ENCODE data around the gene SAP30L. TPM values are rescaled to one million over a fixed set of nuclear protein-coding genes. Genes with fewer than 3 reads are reported as not detected.

Gene SAP30L
- total and polyA plus RNA-seq, 8 donors: 31.1 to 55.7 (median 44.2) TPM

DNA sequence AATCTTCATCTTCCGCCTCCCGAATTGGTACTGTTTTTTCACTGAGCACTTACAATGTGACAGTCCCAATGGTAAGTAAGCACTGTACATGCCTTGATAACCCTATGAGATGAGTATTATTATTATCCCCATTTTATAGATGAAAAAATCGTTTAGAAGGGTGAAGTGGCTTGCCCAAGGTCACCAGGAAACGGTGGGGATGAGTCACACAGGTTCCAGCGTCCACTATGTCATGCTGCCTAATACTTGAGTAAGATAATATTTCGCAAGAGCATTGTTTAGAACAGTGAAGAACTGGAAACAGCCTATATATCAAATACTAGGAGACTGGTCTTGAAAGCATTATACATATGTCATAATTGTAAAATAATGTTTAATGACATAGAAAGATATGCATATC is 19.4 kb downstream of the SAP30L start:
- intact Hi-C loops (cut with DNase I): loop anchor here in 1 of 2 donors (5.0 kb wide), 1 partner anchor 142 kb away; no protein-coding TSS in a partner anchor

DNA sequence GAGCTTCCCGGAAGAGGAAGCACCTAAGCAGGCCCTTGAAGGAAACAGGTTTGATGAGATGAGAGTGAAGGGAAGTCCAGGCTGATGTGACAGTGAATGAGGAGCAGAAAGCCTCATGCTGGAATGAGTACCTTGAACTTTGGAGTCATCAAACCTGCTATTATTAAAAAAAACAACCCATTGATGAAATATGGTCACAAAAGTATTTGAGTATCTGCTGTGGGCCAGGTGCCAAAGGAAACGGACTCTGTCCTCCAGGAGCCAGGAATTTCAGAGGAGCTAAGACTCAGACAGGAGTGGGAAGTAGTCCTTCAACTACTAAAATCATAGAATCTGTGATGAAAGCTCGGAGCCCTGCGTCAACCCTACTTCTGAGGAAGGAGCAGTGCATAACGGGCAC is 20.4 kb downstream of the SAP30L start:
- peaks cover 0 to 12% of the 10 kb centered on the region in 2 donors for H3K4me1 ChIP-seq
- no peak for ATAC-seq
- TF ChIP-seq, protein P1, sequence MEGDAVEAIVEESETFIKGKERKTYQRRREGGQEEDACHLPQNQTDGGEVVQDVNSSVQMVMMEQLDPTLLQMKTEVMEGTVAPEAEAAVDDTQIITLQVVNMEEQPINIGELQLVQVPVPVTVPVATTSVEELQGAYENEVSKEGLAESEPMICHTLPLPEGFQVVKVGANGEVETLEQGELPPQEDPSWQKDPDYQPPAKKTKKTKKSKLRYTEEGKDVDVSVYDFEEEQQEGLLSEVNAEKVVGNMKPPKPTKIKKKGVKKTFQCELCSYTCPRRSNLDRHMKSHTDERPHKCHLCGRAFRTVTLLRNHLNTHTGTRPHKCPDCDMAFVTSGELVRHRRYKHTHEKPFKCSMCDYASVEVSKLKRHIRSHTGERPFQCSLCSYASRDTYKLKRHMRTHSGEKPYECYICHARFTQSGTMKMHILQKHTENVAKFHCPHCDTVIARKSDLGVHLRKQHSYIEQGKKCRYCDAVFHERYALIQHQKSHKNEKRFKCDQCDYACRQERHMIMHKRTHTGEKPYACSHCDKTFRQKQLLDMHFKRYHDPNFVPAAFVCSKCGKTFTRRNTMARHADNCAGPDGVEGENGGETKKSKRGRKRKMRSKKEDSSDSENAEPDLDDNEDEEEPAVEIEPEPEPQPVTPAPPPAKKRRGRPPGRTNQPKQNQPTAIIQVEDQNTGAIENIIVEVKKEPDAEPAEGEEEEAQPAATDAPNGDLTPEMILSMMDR (IDR thresholded peaks at IDR 0.05): no peak
- intact Hi-C loops (cut with DNase I): loop anchor here in 1 of 2 donors (5.0 kb wide), 1 partner anchor 141 kb away; no protein-coding TSS in a partner anchor
- no peak for DNase-seq
- H3K27ac ChIP-seq: no peak overlapping the region
- no peaks in the 10 kb centered on the region for H3K36me3 ChIP-seq
- no peak overlapping the region for H3K4me3 ChIP-seq
- no peaks in the 10 kb centered on the region for H3K9me3 ChIP-seq
- peaks cover 21 to 36% of the 10 kb centered on the region in 2 donors for H3K27me3 ChIP-seq

More for the DNA sequence above, 19.4 kb downstream of the SAP30L start:
- Histone ChIP-seq H3K4me1 (peaks cover 0 to 12% of the 10 kb centered on the region in 2 donors), H3K36me3 (no peaks in the 10 kb centered on the region), H3K27ac (no peak overlapping the region), H3K27me3 (peaks cover 11 to 26% of the 10 kb centered on the region in 2 donors), H3K9me3 (no peaks in the 10 kb centered on the region), H3K4me3 (no peak overlapping the region)
- TF ChIP-seq, protein P1 (IDR thresholded peaks at IDR 0.05): no peak
- ATAC-seq: peak; percentile 39
- DNase-seq: no peak

DNA sequence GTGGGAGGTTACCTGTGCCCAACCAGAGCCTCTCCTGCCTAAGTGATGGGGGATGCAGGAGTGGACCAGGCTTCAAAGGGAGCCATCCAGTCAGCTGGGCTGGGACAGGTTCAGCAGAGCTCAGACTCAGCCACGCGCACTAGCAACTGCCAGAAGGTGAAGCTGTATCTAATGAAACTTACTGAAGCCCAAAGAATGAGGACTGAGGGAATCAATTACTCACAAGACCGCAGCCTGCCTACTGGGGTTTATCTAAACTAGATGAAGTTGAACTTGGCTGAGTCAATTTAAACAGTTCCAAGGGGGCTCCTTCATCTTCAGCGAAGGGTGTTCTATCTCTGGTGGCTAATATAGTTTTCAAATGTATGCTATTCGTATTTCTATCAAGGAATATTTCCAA is 20.9 kb downstream of the SAP30L start:
- H3K36me3 ChIP-seq: no peaks in the 10 kb centered on the region
- intact Hi-C loops (cut with DNase I): loop anchor here in 1 of 2 donors (5.0 kb wide), 1 partner anchor 141 kb away; no protein-coding TSS in a partner anchor
- TF ChIP-seq, protein P1 (IDR thresholded peaks at IDR 0.05): no peak
- no peak overlapping the region for H3K27ac ChIP-seq
- H3K4me3 ChIP-seq: no peak overlapping the region
- H3K27me3 ChIP-seq: peaks cover 26 to 41% of the 10 kb centered on the region in 2 donors
- DNase-seq (no peak), ATAC-seq (no peak)
- no peaks in the 10 kb centered on the region for H3K9me3 ChIP-seq
- peaks cover 0 to 12% of the 10 kb centered on the region in 2 donors for H3K4me1 ChIP-seq

DNA sequence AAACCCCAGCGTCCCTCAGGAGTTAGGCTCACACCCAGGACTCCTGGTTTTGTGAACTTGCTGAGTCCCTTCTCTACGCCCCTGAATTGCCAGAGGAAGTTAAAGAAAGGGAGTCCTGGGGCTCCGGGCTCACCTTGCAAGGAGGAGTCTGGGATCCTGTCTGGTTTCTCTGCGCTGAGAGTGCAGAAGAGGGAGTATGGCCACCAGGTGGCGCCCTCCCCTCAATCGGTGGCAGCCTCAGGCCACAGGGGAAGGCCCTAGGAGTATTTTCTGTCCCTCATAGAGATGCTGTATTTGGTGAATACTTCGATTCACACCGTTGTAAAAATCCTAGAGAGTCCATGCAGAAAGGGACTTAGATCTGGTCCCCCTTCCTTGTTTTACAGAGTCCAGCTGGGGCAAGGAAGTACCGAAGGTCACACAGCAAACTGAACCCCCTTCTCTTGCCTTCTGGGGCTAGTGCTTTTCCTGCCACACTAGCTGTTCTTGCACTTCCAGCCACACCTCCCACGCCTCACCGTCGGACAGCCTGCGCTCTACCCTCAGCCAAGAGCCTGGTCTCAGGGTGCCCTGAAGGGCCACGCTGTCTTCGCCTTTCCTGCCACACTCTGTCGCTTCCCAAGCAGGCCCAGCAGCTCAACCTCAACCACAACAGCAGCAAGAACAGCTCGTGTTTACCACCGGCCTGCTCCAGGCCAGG is 22.0 kb downstream of the SAP30L start:
- TF ChIP-seq, protein P1 (IDR thresholded peaks at IDR 0.05): peak; percentile 93 to 96
- ATAC-seq (peak; percentile 98), DNase-seq (peak in 3 of 4 donors; percentile 68 to 95 (median 81))
- H3K4me3 ChIP-seq: no peak overlapping the region
- H3K27me3 ChIP-seq: peaks cover 37 to 52% of the 10 kb centered on the region in 2 donors
- no peaks in the 10 kb centered on the region for H3K36me3 ChIP-seq
- H3K9me3 ChIP-seq: no peaks in the 10 kb centered on the region
- peaks cover 0 to 12% of the 10 kb centered on the region in 2 donors for H3K4me1 ChIP-seq
- intact Hi-C loops (cut with DNase I): loop anchor here in 1 of 2 donors (5.0 kb wide), 1 partner anchor 139 kb away; no protein-coding TSS in a partner anchor
- no peak overlapping the region for H3K27ac ChIP-seq

DNA sequence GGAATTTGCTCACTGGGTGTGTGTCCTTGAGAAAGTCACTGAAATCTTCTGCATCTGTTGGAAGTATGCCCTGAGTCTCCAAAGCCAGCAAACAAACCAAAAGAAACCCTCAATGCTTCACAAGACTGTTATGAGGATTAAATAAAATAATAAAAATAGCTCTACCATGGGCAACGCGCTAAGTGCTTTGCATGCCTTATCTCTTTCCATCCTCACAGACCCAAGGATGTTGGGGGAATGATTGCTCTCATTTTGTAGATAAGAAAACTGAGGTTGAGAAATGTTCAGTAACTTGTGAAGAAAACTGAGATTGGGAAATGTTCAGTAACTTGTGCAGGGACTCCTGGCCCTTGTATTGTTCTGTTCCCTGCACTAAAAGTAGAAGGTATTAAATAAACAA is 24.3 kb downstream of the SAP30L start:
- Histone ChIP-seq H3K4me1 (peaks cover 2 to 12% of the 10 kb centered on the region in 2 donors), H3K36me3 (no peaks in the 10 kb centered on the region), H3K27ac (no peak overlapping the region), H3K27me3 (peaks cover 60 to 75% of the 10 kb centered on the region in 2 donors), H3K4me3 (no peak overlapping the region), H3K9me3 (no peaks in the 10 kb centered on the region)
- DNase-seq (no peak), ATAC-seq (no peak)
- TF ChIP-seq, protein P1 (IDR thresholded peaks at IDR 0.05): no peak
- intact Hi-C loops (cut with DNase I): no loop called here

Measured in left lung (tissue), 10 donors.